HepG2 (cell line): ENCODE data around the gene GAB3. TPM values are rescaled to one million over a fixed set of nuclear protein-coding genes. Genes with fewer than 3 reads are reported as not detected.
A peak's percentile ranks its signal among the peaks of the same experiment; 100 is the strongest.

Experiments
- ATAC-seq: fragments of 200-7000 bp; cut with Tn5 transposase; 3 replicates; pipeline ENCODE4 v1.9.1; 2020; ENCODE audit warnings: mild to moderate bottlenecking, moderate library complexity
- BruUV-seq: library from RNA; stranded (reverse); fragments of 400-500 nt; replicated peaks from 2 replicates; lab custom pipeline; 2021; lab: Mats Ljungman, UMichigan
- CTCF ChIA-PET: fragments of 300-600 bp; formaldehyde crosslinking; extraction: SDS; loops from one replicate; lab custom pipeline; 2021; ENCODE audit warnings: low total read pairs, inconsistent platforms, low intra/inter-chr PET ratio; lab: Yijun Ruan, JAX
- POLR2A ChIA-PET: fragments of 350-600 bp; sonication (Branson Sonifier 250); formaldehyde crosslinking; loops from one replicate; lab custom pipeline; 2020; ENCODE audit warnings: antibody characterized with exemption, inconsistent platforms; lab: Yijun Ruan, JAX
- DNase-seq: peaks from one replicate; pipeline ENCODE4 v3.0.0-alpha.2; 2015; ENCODE audit warnings: low spot score
- FAIRE-seq: peaks from 3 replicates; lab custom pipeline; 2011; peaks lifted over from hg19 to GRCh38; lab: Jason Lieb, UNC
- H2AFZ ChIP-seq: one replicate; pipeline ENCODE4 v1.6.1; 2011; ENCODE audit warnings: low read length, inconsistent platforms
- H3K27ac ChIP-seq: fragments of 300-600 bp; 3 replicates; pipeline ENCODE4 v1.8.0; 2011; ENCODE audit warnings: mixed run types, mild to moderate bottlenecking, mixed read lengths, low read length, inconsistent platforms; ENCODE audit not compliant: insufficient read depth; ENCODE audit errors: extremely low read length
- H3K27me3 ChIP-seq, 2 experiments: fragments of 200-600 bp in 1 of 2; 2 replicates in 1 of 2; 3 replicates in 1 of 2; pipeline versions ENCODE4 v1.6.0 to v1.8.0; 2011; ENCODE audit warnings: low read length in 2 of 2, mild to moderate bottlenecking in 2 of 2, moderate library complexity in 2 of 2, inconsistent platforms in 1 of 2; ENCODE audit not compliant: insufficient read depth in 2 of 2, control insufficient read depth in 1 of 2
- H3K36me3 ChIP-seq, 2 experiments: fragments of 200-600 bp in 1 of 2; replicated peaks in 1 of 2; 2 replicates in 1 of 2; 3 replicates in 1 of 2; pipeline versions ENCODE4 v1.5.1 to v1.8.0; 2011; ENCODE audit warnings: low read length in 2 of 2, inconsistent platforms in 1 of 2; ENCODE audit not compliant: insufficient read depth in 2 of 2, control insufficient read depth in 1 of 2
- H3K4me1 ChIP-seq: 2 replicates; pipeline ENCODE4 v1.5.1; 2012; ENCODE audit warnings: low read length, inconsistent platforms; ENCODE audit not compliant: insufficient read depth
- H3K4me2 ChIP-seq: 2 replicates; pipeline ENCODE4 v1.6.0; 2011; ENCODE audit warnings: low read depth, low read length, inconsistent platforms
- H3K4me3 ChIP-seq, 3 experiments: fragments of 200-600 bp in 1 of 3; sonication (generic), shearing (Covaris generic) in 1 of 3; replicated peaks in 1 of 3; 2 replicates each; pipeline ENCODE4 v1.5.1; 2011 to 2016; ENCODE audit warnings: low read length in 3 of 3, inconsistent platforms in 2 of 3, low read depth in 2 of 3, mild to moderate bottlenecking in 2 of 3, control low read depth in 1 of 3, mixed read lengths in 1 of 3; ENCODE audit not compliant: insufficient read depth in 1 of 3
- H3K79me2 ChIP-seq: one replicate; pipeline ENCODE4 v1.6.1; 2011; ENCODE audit warnings: low read length, inconsistent platforms; ENCODE audit not compliant: insufficient read depth
- H3K9ac ChIP-seq: 2 replicates; pipeline ENCODE4 v1.6.0; 2011; ENCODE audit warnings: mild to moderate bottlenecking, low read depth, low read length, inconsistent platforms; ENCODE audit not compliant: insufficient read depth
- H3K9me3 ChIP-seq: 2 replicates; pipeline ENCODE4 v1.5.1; 2012; ENCODE audit warnings: mild to moderate bottlenecking, low read length
- H4K20me1 ChIP-seq: 2 replicates; pipeline ENCODE4 v1.6.0; 2011; ENCODE audit warnings: inconsistent platforms, mild to moderate bottlenecking, low read length, moderate library complexity; ENCODE audit not compliant: insufficient read depth
- DRAP1 ChIP-seq: IDR thresholded peaks from 2 replicates; pipeline ENCODE4 v1.6.1; 2016; ENCODE audit warnings: missing genetic modification reagents, missing compliant biosample characterization
- FIP1L1 ChIP-seq: fragments of 200-400 bp; formaldehyde crosslinking; IDR thresholded peaks from 2 replicates; pipeline ENCODE4 v1.6.1; 2018; ENCODE audit warnings: low read depth, mild to moderate bottlenecking, low read length, moderate library complexity, borderline replicate concordance; ENCODE audit not compliant: insufficient read depth
- GLI4 ChIP-seq: sonication (generic); formaldehyde crosslinking; IDR thresholded peaks from 2 replicates; pipeline ENCODE4 v1.5.1; 2020; ENCODE audit warnings: missing genetic modification reagents, mild to moderate bottlenecking, moderate library complexity, borderline replicate concordance
- HNF1A ChIP-seq, 2 experiments: sonication (generic) in 1 of 2; formaldehyde crosslinking in 1 of 2; IDR thresholded peaks; 2 replicates each; pipeline versions ENCODE4 v1.4.0 to v1.6.1; 2016 to 2020; ENCODE audit warnings: borderline replicate concordance in 1 of 2, low read depth in 1 of 2, mild to moderate bottlenecking in 1 of 2, missing genetic modification reagents in 1 of 2
- IKZF5 ChIP-seq: IDR thresholded peaks from 2 replicates; pipeline ENCODE4 v1.6.1; 2018; ENCODE audit warnings: missing genetic modification reagents, mild to moderate bottlenecking, missing compliant biosample characterization
- MXD4 ChIP-seq: IDR thresholded peaks from 2 replicates; pipeline ENCODE4 v1.6.1; 2016; ENCODE audit warnings: mild to moderate bottlenecking, missing biosample characterization, missing genetic modification reagents
- NR2C2 ChIP-seq: sonication (generic); formaldehyde crosslinking; IDR thresholded peaks from 2 replicates; pipeline ENCODE4 v1.4.0; 2020; ENCODE audit warnings: missing genetic modification reagents, mild to moderate bottlenecking, moderate library complexity, borderline replicate concordance
- RERE ChIP-seq: IDR thresholded peaks from 2 replicates; pipeline ENCODE4 v1.6.1; 2016; ENCODE audit warnings: low read depth, missing genetic modification reagents, missing compliant biosample characterization
- SAP130 ChIP-seq: IDR thresholded peaks from 2 replicates; pipeline ENCODE4 v1.6.1; 2016; ENCODE audit warnings: low read depth
- ZNF263 ChIP-seq: sonication (generic); formaldehyde crosslinking; IDR thresholded peaks from 2 replicates; pipeline ENCODE4 v1.4.0; 2020; ENCODE audit warnings: missing genetic modification reagents
- WGBS: methylation state at CpG from one replicate; pipeline ENCODE4 v1.1.6; 2017; ENCODE audit warnings: low lambda C conversion rate; 5-methylcytosine and 5-hydroxymethylcytosine counted together
- in situ Hi-C: cut with HindIII; loops from 2 replicates; pipeline ENCODE4 v1.10.0; 2017; ENCODE audit warnings: low pct_unique_long_range_greater_than_20kb; ENCODE audit not compliant: extremely low pct_ligation_motif_present
- intact Hi-C: fragments of 100-400 bp; cut with micrococcal nuclease; formaldehyde crosslinking; loops from one replicate; pipeline ENCODE4 v1.10.0; 2022; ENCODE audit not compliant: unreplicated experiment
- polyA plus RNA-seq, 8 experiments: library from polyadenylated mRNA; depleted of rRNA in 3 of 8; stranded (reverse) in 7 of 8; unstranded in 1 of 8; fragments of >200 nt; fragmentation: Illumina TruSeq in 4 of 8; extraction: Trizol in 4 of 8; gene quantifications; 2 replicates each; pipeline versions ENCODE4 v1.2.1 to v1.2.3, GENCODE V29; 2011 to 2016; ENCODE audit warnings: low read depth in 4 of 8, missing spikeins in 1 of 8, mixed read lengths in 1 of 8; ENCODE audit not compliant: insufficient read depth in 1 of 8
- total RNA-seq, 5 experiments: library from RNA; depleted of rRNA; stranded (reverse); fragments of >200 nt; fragmentation: Illumina TruSeq; extraction: Trizol; gene quantifications; 2 replicates each; pipeline ENCODE4 v1.2.3, GENCODE V29; 2016; ENCODE audit warnings: low read depth in 1 of 5

Gene GAB3
- total and polyA plus RNA-seq, 2 of the 13 experiments (the other 11 are each of a cell fraction or from before 2014, with no cell fraction given): not detected

- Histone ChIP-seq H3K4me3 (peak overlapping the region in 1 of 3 experiments; percentile 43; a peak in 1 of 6 replicates), H3K9ac (peak overlapping the region; percentile 62), H3K27ac (peak overlapping the region; percentile 74), H3K9me3 (no peaks in the 10 kb centered on the region), H3K27me3 (no peaks in the 10 kb centered on the region), H4K20me1 (no peaks in the 10 kb centered on the region; the same call in 1 of the 2 replicates), H2AFZ (no peak overlapping the region), H3K4me1 (peaks cover 87% of the 10 kb centered on the region), H3K79me2 (no peaks in the 10 kb centered on the region), H3K4me2 (peak overlapping the region; percentile 70), H3K36me3 (no peaks in the 10 kb centered on the region)
- FAIRE-seq: peak; percentile 98
- peak; percentile 94 for ATAC-seq
- ChIA-PET POLR2A (interaction anchor here (1.0 to 2.6 kb wide), 3 partner anchors 21 to 37 kb away, joined by 3 to 23 read pairs (median 4); partner anchors contain the start of gene DKC1), CTCF (no interaction called here)
- intact Hi-C loops (loop anchor here (1.0 kb wide), 1 partner anchor 37 kb away; the partner anchor contains the start of gene DKC1), in situ Hi-C loops (no loop called here)
- DNase-seq: peak; percentile 90
- WGBS: 0% methylated on average over 9 of the region's 9 CpGs
- BruUV-seq: no TSS peak
- TF ChIP-seq ZNF263 (CRISPR knock-in tag): peak; percentile 83
- peak; percentile 63; the same call in 1 of the 2 replicates for TF ChIP-seq NR2C2 (CRISPR knock-in tag)
- TF ChIP-seq IKZF5: peak; percentile 42; the same call in 1 of the 2 replicates
- TF ChIP-seq FIP1L1: no peak
- peak; percentile 58 for TF ChIP-seq SAP130 (CRISPR knock-in tag)
- 0 out of 2 replicates have a peak, but pooled peaks have one; percentile 10 for TF ChIP-seq HNF1A (IDR thresholded peaks at IDR 0.05; ENCODE audit: low read depth)
- no peak for TF ChIP-seq HNF1A (CRISPR knock-in tag; IDR thresholded peaks at IDR 0.05; ENCODE audit: borderline replicate concordance)
- no peak for TF ChIP-seq GLI4 (CRISPR knock-in tag)
- TF ChIP-seq DRAP1 (CRISPR knock-in tag): no peak
- peak; percentile 16; the same call in 1 of the 2 replicates for TF ChIP-seq MXD4 (CRISPR knock-in tag)
- TF ChIP-seq RERE (CRISPR knock-in tag): peak; percentile 69; the same call in 1 of the 2 replicates
Observed at GRCh38 chrX:154799556-154800348, 48.9 kb upstream of the GAB3 start.
